Central memory CD8-positive, alpha-beta T cell (primary cell): Measurements from ENCODE around the gene ZNF474.

Experiments
- ATAC-seq: fragments of 150-1000 bp; cut with Tn5 transposase; replicated peaks from 2 replicates; pipeline ENCODE4 v1.10.0; 2022; ENCODE audit warnings: mild to moderate bottlenecking, moderate FRiP score, moderate number of reproducible peaks; ENCODE audit not compliant: poor library complexity, severe bottlenecking; ENCODE audit errors: extremely low read depth
- DNase-seq, 2 donors: peaks; one replicate each; pipeline ENCODE4 v3.0.0; 2021; ENCODE audit warnings: low spot score in 2 of 2
- H3K27ac Mint-ChIP-seq: one replicate; pipeline ENCODE4 v1.8.0; 2022; ENCODE audit warnings: low read depth, mild to moderate bottlenecking, moderate library complexity, mixed read lengths
- H3K27me3 Mint-ChIP-seq: one replicate; pipeline ENCODE4 v1.8.0; 2022; ENCODE audit warnings: mixed read lengths
- H3K36me3 Mint-ChIP-seq: one replicate; pipeline ENCODE4 v1.8.0; 2022; ENCODE audit warnings: mild to moderate bottlenecking, moderate library complexity, mixed read lengths; ENCODE audit not compliant: insufficient read depth
- H3K4me1 Mint-ChIP-seq: one replicate; pipeline ENCODE4 v1.8.0; 2022; ENCODE audit warnings: mixed read lengths
- H3K4me3 Mint-ChIP-seq: one replicate; pipeline ENCODE4 v1.8.0; 2022; ENCODE audit warnings: mild to moderate bottlenecking, moderate library complexity, mixed read lengths
- H3K9me3 Mint-ChIP-seq: one replicate; pipeline ENCODE4 v1.8.0; 2022; ENCODE audit warnings: mixed read lengths

Gene ZNF474

DNA sequence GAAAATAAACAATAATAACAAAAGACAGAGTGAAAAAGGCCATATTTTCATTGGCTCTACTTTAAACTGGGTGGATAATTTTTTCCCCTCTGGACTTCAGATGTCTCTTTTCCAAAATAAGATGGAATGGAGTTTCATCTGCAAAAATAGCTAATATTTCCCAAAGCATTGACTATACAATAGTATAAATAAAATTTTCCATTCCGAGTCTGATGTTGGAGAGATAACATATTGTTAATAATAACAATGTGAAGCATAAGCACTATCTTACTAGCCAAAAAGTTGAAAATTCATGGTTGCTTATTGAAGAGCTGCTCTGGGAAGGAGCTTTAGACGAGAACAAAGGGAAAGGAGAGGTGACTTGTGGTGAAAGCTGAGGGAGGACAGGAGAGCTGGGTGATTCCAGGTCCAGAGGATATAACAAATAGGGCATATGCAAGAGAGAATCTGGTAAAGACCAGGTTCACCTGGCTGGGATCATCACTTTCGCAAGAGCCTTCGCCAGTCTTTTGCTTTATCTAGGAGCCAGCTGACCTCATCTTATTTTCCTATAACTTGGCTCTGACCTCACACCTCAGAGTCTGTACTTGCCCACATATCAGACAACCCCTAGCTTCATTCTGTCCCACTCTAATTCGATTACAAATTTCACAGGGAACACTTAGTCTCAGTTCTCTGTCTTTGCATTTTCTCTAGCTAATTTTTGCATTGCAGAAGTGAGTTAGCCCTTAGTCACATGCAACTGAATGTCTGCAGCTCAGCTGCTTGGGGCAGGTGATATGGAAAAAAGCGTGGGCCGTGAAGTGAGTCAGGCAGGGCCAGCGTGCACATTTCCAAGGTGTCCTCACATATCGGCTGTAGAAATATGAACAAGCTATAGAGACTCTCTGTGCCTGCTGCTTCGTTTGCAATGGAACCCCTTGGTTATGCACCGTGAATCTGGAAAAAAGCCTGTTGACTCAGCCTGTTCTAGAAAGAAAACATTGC, 7.6 kb upstream of the ZNF474 start:
- Mint-ChIP-seq H3K9me3 (no peaks in the 10 kb centered on the region), H3K36me3 (no peaks in the 10 kb centered on the region), H3K4me1 (no peaks in the 10 kb centered on the region), H3K27me3 (no peaks in the 10 kb centered on the region), H3K4me3 (no peak overlapping the region), H3K27ac (no peak overlapping the region)
- ATAC-seq = no peak
- no peak for DNase-seq

DNA sequence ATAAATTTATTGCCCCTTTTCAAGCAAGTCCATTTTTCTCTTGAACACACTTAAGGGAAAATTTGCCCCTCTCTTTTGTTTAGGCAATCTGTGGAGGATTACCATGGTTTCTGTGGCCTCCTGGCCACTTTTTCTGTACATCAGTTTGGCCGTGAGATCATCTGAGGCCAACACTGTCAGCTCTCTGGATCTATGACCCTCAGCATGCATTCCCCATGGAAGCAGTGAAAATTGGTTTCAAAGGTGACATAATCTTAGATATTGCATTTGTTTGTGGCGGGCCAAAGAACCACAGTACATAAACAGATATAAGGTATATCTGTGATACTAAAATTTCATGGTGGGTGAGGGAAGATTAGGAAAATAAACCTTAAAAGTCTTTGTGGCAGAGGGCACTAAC, 4.6 kb upstream of the ZNF474 start:
- DNase-seq = no peak

GRCh38 chr5:122126177-122126755, 3.1 kb upstream of the ZNF474 start:
- Mint-ChIP-seq H3K9me3 (no peaks in the 10 kb centered on the region), H3K27me3 (no peaks in the 10 kb centered on the region), H3K27ac (no peak overlapping the region), H3K4me1 (no peaks in the 10 kb centered on the region), H3K4me3 (no peak overlapping the region), H3K36me3 (no peaks in the 10 kb centered on the region)
- ATAC-seq = no peak
- no peak for DNase-seq

More for the DNA sequence above, 4.6 kb upstream of the ZNF474 start:
- no peaks in the 10 kb centered on the region for H3K4me1 Mint-ChIP-seq
- no peaks in the 10 kb centered on the region for H3K36me3 Mint-ChIP-seq
- ATAC-seq = no peak
- H3K27me3 Mint-ChIP-seq = no peaks in the 10 kb centered on the region
- no peaks in the 10 kb centered on the region for H3K9me3 Mint-ChIP-seq
- H3K27ac Mint-ChIP-seq = no peak overlapping the region
- no peak overlapping the region for H3K4me3 Mint-ChIP-seq

DNA sequence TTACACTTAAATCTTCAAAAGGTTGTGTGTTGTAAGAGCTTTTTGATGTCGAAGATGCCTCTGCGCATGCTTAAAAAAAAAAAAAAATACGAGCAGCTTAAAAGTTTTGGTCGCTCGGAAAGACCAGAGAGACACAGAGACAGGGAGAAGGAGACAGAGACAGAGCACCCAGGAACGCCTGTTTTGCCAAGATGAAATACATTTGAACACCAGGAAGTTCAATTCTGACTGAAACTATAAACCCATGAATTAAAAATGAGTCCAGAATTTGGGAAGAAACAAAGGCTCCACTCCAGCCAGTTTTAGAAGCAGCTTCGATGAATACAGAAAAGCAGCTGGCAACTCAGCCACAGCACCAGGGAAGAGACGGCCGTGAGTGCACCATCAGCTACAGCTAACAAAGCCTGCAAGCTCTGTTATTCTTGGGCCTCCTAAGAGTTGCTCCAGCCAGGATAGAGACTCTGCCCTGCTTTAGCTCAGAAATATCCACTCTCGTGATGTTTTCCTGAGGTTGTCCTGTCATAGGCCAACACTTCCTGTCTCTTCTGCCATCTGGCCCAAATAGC, 2.5 kb upstream of the ZNF474 start:
- H3K36me3 Mint-ChIP-seq = no peaks in the 10 kb centered on the region
- ATAC-seq = no peak
- H3K4me3 Mint-ChIP-seq = no peak overlapping the region
- no peaks in the 10 kb centered on the region for H3K27me3 Mint-ChIP-seq
- no peak overlapping the region for H3K27ac Mint-ChIP-seq
- H3K9me3 Mint-ChIP-seq = no peaks in the 10 kb centered on the region
- no peaks in the 10 kb centered on the region for H3K4me1 Mint-ChIP-seq
- DNase-seq = no peak

DNA sequence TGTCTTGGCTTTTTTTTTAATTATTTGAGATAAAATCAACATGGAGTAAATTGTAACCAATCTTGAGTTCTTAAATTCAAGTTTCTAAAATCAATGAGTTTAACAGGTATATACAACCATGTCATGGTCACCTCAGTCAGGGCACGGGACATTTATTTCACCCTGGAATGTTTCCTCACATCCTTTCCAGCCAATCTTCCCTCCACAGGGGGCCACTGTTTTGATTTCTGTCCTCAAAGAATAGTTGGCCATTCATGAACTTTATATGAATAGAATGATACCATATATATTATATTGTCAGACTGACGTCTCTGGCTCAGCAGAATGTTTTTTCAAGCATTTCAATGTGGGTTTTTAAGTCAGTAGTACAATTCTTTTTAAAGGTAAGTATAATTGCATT, 806 bp downstream of the ZNF474 start:
- no peaks in the 10 kb centered on the region for H3K9me3 Mint-ChIP-seq
- ATAC-seq = no peak
- no peak for DNase-seq
- H3K27ac Mint-ChIP-seq = no peak overlapping the region
- H3K4me3 Mint-ChIP-seq = no peak overlapping the region
- no peaks in the 10 kb centered on the region for H3K36me3 Mint-ChIP-seq
- H3K4me1 Mint-ChIP-seq = no peaks in the 10 kb centered on the region
- H3K27me3 Mint-ChIP-seq = no peaks in the 10 kb centered on the region

- peaks cover 2% of the 10 kb centered on the region for H3K36me3 Mint-ChIP-seq
These were observed 8.4 kb downstream of the ZNF474 start for GRCh38 chr5:122137702-122138101.

DNA sequence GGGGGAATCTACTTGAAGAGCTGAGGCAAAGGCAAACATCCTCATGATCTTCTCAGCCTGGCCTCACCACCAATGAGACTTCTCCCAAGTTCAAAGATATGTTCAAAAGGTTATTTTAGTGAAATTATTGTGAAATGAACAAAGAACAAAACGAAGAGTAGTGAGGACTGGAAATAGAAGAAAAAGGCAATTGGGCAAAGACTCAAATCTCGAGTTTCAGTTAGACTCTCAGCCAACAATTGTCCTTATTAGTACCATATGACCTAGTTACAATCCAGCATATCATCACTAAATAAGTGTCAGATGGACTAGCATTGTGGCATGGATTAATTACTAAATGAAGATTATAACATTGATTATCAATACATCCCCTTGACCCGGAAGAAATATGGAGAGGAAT, 9.0 kb downstream of the ZNF474 start:
- Mint-ChIP-seq H3K4me1 (peaks cover 5% of the 10 kb centered on the region), H3K4me3 (no peak overlapping the region), H3K27ac (no peak overlapping the region), H3K9me3 (peaks cover 5% of the 10 kb centered on the region), H3K36me3 (peaks cover 2% of the 10 kb centered on the region), H3K27me3 (no peaks in the 10 kb centered on the region)
- ATAC-seq (no peak), DNase-seq (no peak)

More at GRCh38 chr5:122137702-122138101, 8.4 kb downstream of the ZNF474 start:
- Mint-ChIP-seq H3K27ac (no peak overlapping the region), H3K4me1 (peaks cover 5% of the 10 kb centered on the region), H3K4me3 (no peak overlapping the region), H3K9me3 (peaks cover 5% of the 10 kb centered on the region), H3K27me3 (no peaks in the 10 kb centered on the region)
- DNase-seq (no peak), ATAC-seq (no peak)

- peaks cover 5% of the 10 kb centered on the region for H3K4me1 Mint-ChIP-seq
- peaks cover 5% of the 10 kb centered on the region for H3K9me3 Mint-ChIP-seq
- no peaks in the 10 kb centered on the region for H3K27me3 Mint-ChIP-seq
- no peak for ATAC-seq
- peaks cover 2% of the 10 kb centered on the region for H3K36me3 Mint-ChIP-seq
- no peak overlapping the region for H3K27ac Mint-ChIP-seq
- DNase-seq = no peak
- H3K4me3 Mint-ChIP-seq = no peak overlapping the region
These were observed 11.6 kb downstream of the ZNF474 start for GRCh38 chr5:122140900-122141299.

DNA sequence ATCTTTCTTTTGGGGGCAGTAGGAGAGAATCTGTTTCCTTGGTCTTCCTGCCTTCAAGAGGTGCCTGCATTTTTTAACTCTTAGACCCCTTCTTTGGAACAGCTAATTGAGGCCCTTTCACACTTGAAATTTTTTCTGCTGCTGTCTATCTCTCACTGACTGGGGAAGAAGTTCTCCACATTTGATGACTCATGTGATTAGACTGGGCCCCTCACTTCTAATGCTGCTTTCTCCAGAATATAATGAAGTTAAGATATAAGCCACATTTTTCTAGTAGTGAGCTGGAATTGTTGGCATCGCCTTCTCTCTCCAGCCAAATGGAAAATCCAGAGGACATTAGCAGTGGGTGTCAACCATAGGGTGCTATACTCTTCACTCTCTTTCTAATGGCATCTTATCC, 12.4 kb downstream of the ZNF474 start:
- no peak overlapping the region for H3K4me3 Mint-ChIP-seq
- H3K4me1 Mint-ChIP-seq = peaks cover 5% of the 10 kb centered on the region
- peaks cover 4% of the 10 kb centered on the region for H3K9me3 Mint-ChIP-seq
- ATAC-seq (no peak), DNase-seq (no peak)
- H3K27me3 Mint-ChIP-seq = no peaks in the 10 kb centered on the region
- no peak overlapping the region for H3K27ac Mint-ChIP-seq
- peaks cover 2% of the 10 kb centered on the region for H3K36me3 Mint-ChIP-seq

- Mint-ChIP-seq H3K4me3 (no peak overlapping the region), H3K4me1 (peaks cover under 1% of the 10 kb centered on the region), H3K9me3 (no peaks in the 10 kb centered on the region), H3K36me3 (peaks cover 2% of the 10 kb centered on the region), H3K27me3 (no peaks in the 10 kb centered on the region), H3K27ac (no peak overlapping the region)
- ATAC-seq (no peak), DNase-seq (no peak)
These were observed 13.3 kb downstream of the ZNF474 start for GRCh38 chr5:122142480-122143164.

GRCh38 chr5:122144236-122144635, 14.9 kb downstream of the ZNF474 start:
- Mint-ChIP-seq H3K27me3 (no peaks in the 10 kb centered on the region), H3K36me3 (peaks cover 2% of the 10 kb centered on the region), H3K4me3 (no peak overlapping the region), H3K27ac (no peak overlapping the region), H3K4me1 (no peaks in the 10 kb centered on the region), H3K9me3 (no peaks in the 10 kb centered on the region)
- ATAC-seq (no peak), DNase-seq (no peak)

DNA sequence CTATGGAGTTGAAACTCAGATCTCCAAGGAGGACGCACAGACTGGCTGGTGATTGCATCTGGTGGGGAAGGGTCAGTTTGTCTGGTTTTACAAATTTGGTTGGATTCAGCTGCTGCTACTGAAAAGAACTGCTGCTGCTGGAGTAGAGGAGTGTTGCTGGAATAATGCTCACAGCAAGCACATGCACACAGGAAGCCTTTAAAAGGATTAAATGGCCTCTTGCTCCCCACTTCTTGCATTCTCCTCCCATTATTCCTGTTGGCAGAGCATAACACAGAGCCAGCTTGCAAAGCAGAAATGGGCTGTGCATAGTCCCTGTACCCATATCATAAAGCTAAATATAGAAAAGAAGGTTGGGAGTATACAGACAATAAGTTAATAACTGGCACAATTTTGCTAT, 16.6 kb downstream of the ZNF474 start:
- no peak for ATAC-seq
- Mint-ChIP-seq H3K4me1 (no peaks in the 10 kb centered on the region), H3K36me3 (no peaks in the 10 kb centered on the region)

More for the DNA sequence above, 16.6 kb downstream of the ZNF474 start:
- Mint-ChIP-seq H3K4me3 (no peak overlapping the region), H3K27ac (no peak overlapping the region), H3K27me3 (no peaks in the 10 kb centered on the region), H3K9me3 (no peaks in the 10 kb centered on the region)
- no peak for DNase-seq
